H1 (cell line): ENCODE measurements around the gene HEATR9. TPM values are rescaled to one million over a fixed set of nuclear protein-coding genes. Genes with fewer than 3 reads are reported as not detected.

Source experiments
- CTCF ChIA-PET: fragments of 300-600 bp; sonication (Branson Sonifier 250); formaldehyde crosslinking; loops from one replicate; lab custom pipeline; 2021; ENCODE audit not compliant: partially characterized antibody; lab: Charles Lee
- POLR2A ChIA-PET: fragments of 300-600 bp; sonication (Branson Sonifier 250); formaldehyde crosslinking; loops from one replicate; lab custom pipeline; 2021; ENCODE audit warnings: inconsistent platforms; ENCODE audit not compliant: partially characterized antibody; lab: Charles Lee
- DNase-seq, 2 experiments: peaks; one replicate each; pipeline versions ENCODE4 v3.0.0 to v3.0.0-alpha.2; 2010 to 2022; ENCODE audit warnings: low spot score in 2 of 2, low read depth in 1 of 2, mixed read lengths in 1 of 2
- FAIRE-seq: peaks from 2 replicates; lab custom pipeline; 2011; peaks lifted over from hg19 to GRCh38; lab: Jason Lieb, UNC
- H2AFZ ChIP-seq: 2 replicates; pipeline ENCODE4 v1.8.1; 2012; ENCODE audit warnings: low read length, inconsistent platforms
- H2AK5ac ChIP-seq: 2 replicates; pipeline ENCODE4 v1.6.1; 2013; ENCODE audit warnings: low read depth, low read length
- H2BK120ac ChIP-seq: replicated peaks from 2 replicates; pipeline ENCODE3; 2013; ENCODE audit warnings: low read depth, low read length, inconsistent platforms
- H2BK12ac ChIP-seq: 2 replicates; pipeline ENCODE4 v1.6.1; 2013; ENCODE audit warnings: low read depth, low read length
- H2BK15ac ChIP-seq: 2 replicates; pipeline ENCODE4 v1.6.1; 2013; ENCODE audit warnings: low read length
- H2BK20ac ChIP-seq: 2 replicates; pipeline ENCODE4 v1.6.1; 2013; ENCODE audit warnings: low read length
- H2BK5ac ChIP-seq: 2 replicates; pipeline ENCODE4 v1.6.1; 2013; ENCODE audit warnings: low read depth, low read length
- H3K14ac ChIP-seq: 2 replicates; pipeline ENCODE4 v1.6.1; 2013; ENCODE audit warnings: inconsistent platforms; ENCODE audit not compliant: insufficient read length
- H3K18ac ChIP-seq: 2 replicates; pipeline ENCODE4 v1.6.1; 2013; ENCODE audit warnings: low read length; ENCODE audit errors: extremely low read depth
- H3K23ac ChIP-seq: 2 replicates; pipeline ENCODE4 v1.6.1; 2013; ENCODE audit warnings: inconsistent platforms; ENCODE audit not compliant: insufficient read length
- H3K23me2 ChIP-seq: 2 replicates; pipeline ENCODE4 v1.6.1; 2013; ENCODE audit warnings: low read depth, low read length
- H3K27ac ChIP-seq: 2 replicates; pipeline ENCODE4 v1.6.1; 2011; ENCODE audit warnings: low read depth, low read length, inconsistent platforms
- H3K27me3 ChIP-seq, 4 experiments: replicated peaks in 1 of 4; 1 replicate in 1 of 4; 2 replicates in 3 of 4; pipeline versions ENCODE4 v1.6.1 to v1.8.1; 2011 to 2013; ENCODE audit warnings: low read length in 3 of 4, mild to moderate bottlenecking in 3 of 4, inconsistent platforms in 2 of 4, mixed read lengths in 2 of 4, moderate library complexity in 1 of 4; ENCODE audit not compliant: control insufficient read depth in 3 of 4, insufficient read depth in 3 of 4; ENCODE audit errors: extremely low read depth in 1 of 4
- H3K36me3 ChIP-seq, 4 experiments: 2 replicates each; pipeline versions ENCODE4 v1.6.1 to v1.8.1; 2011 to 2013; ENCODE audit warnings: mild to moderate bottlenecking in 4 of 4, low read length in 3 of 4, moderate library complexity in 2 of 4, control low read depth in 1 of 4, inconsistent platforms in 1 of 4; ENCODE audit not compliant: insufficient read depth in 4 of 4, control insufficient read depth in 2 of 4
- H3K4ac ChIP-seq: replicated peaks from 2 replicates; pipeline ENCODE3; 2013; ENCODE audit warnings: low read length, low read depth, mixed read lengths, inconsistent platforms; ENCODE audit not compliant: insufficient read length
- H3K4me1 ChIP-seq, 4 experiments: replicated peaks in 1 of 4; 1 replicate in 1 of 4; 2 replicates in 3 of 4; pipeline versions ENCODE4 v1.6.1 to v1.8.1; 2011 to 2013; ENCODE audit warnings: low read length in 3 of 4, inconsistent platforms in 2 of 4, mixed read lengths in 1 of 4; ENCODE audit not compliant: insufficient read depth in 4 of 4, control insufficient read depth in 3 of 4
- H3K4me2 ChIP-seq, 2 experiments: 2 replicates each; pipeline versions ENCODE4 v1.6.1 to v1.8.1; 2011 to 2013; ENCODE audit warnings: low read depth in 2 of 2, low read length in 2 of 2, control low read depth in 1 of 2, inconsistent platforms in 1 of 2, mild to moderate bottlenecking in 1 of 2; ENCODE audit not compliant: insufficient read depth in 1 of 2
- H3K4me3 ChIP-seq, 4 experiments: fragments of 200-600, 300-600 bp in 1 of 4; sonication (generic), shearing (Covaris generic), sonication (Bioruptor Twin) in 1 of 4; 2 replicates each; pipeline versions ENCODE4 v1.5.1 to v1.8.1; 2011 to 2016; ENCODE audit warnings: low read length in 4 of 4, low read depth in 3 of 4, control low read depth in 2 of 4, inconsistent platforms in 2 of 4, mild to moderate bottlenecking in 2 of 4, mixed read lengths in 1 of 4, moderate library complexity in 1 of 4; ENCODE audit not compliant: insufficient read depth in 2 of 4; ENCODE audit errors: extremely low read depth in 1 of 4
- H3K56ac ChIP-seq: replicated peaks from 2 replicates; pipeline ENCODE3; 2013; ENCODE audit warnings: low read depth, mild to moderate bottlenecking, mixed read lengths, low read length, inconsistent platforms; ENCODE audit not compliant: insufficient read length
- H3K79me1 ChIP-seq: 2 replicates; pipeline ENCODE4 v1.6.1; 2013; ENCODE audit warnings: low read depth, low read length, control low read depth
- H3K79me2 ChIP-seq, 2 experiments: 2 replicates each; pipeline versions ENCODE4 v1.6.1 to v1.8.1; 2012 to 2013; ENCODE audit warnings: low read length in 2 of 2, mild to moderate bottlenecking in 2 of 2, inconsistent platforms in 1 of 2; ENCODE audit not compliant: insufficient read depth in 2 of 2, control insufficient read depth in 1 of 2
- H3K9ac ChIP-seq, 4 experiments: replicated peaks in 1 of 4; 1 replicate in 1 of 4; 2 replicates in 3 of 4; pipeline versions ENCODE4 v1.6.1 to v1.8.1; 2011 to 2013; ENCODE audit warnings: low read depth in 3 of 4, low read length in 3 of 4, control low read depth in 2 of 4, mild to moderate bottlenecking in 2 of 4, moderate library complexity in 2 of 4, inconsistent platforms in 1 of 4; ENCODE audit errors: extremely low read depth in 1 of 4
- H3K9me3 ChIP-seq, 2 experiments: 2 replicates each; pipeline versions ENCODE4 v1.6.1 to v1.8.1; 2012 to 2013; ENCODE audit warnings: mild to moderate bottlenecking in 2 of 2, moderate library complexity in 2 of 2, control low read depth in 1 of 2, inconsistent platforms in 1 of 2, low read depth in 1 of 2, low read length in 1 of 2, mixed read lengths in 1 of 2; ENCODE audit not compliant: insufficient read depth in 2 of 2
- H4K20me1 ChIP-seq, 2 experiments: replicated peaks in 1 of 2; 2 replicates each; pipeline versions ENCODE3 to v1.8.1; 2011 to 2013; ENCODE audit warnings: inconsistent platforms in 2 of 2, low read length in 2 of 2, mild to moderate bottlenecking in 1 of 2; ENCODE audit not compliant: insufficient read depth in 2 of 2, control insufficient read depth in 1 of 2
- H4K5ac ChIP-seq: 2 replicates; pipeline ENCODE4 v1.6.1; 2013; ENCODE audit warnings: low read length, low read depth, mixed read lengths, inconsistent platforms; ENCODE audit not compliant: insufficient read length
- H4K8ac ChIP-seq: 2 replicates; pipeline ENCODE4 v1.8.0; 2013; ENCODE audit warnings: mild to moderate bottlenecking, moderate library complexity, low read length, inconsistent platforms; ENCODE audit not compliant: insufficient read depth; ENCODE audit errors: extremely low read depth
- H4K91ac ChIP-seq: replicated peaks from 2 replicates; pipeline ENCODE3; 2013; ENCODE audit warnings: low read length, mixed read lengths, inconsistent platforms; ENCODE audit not compliant: insufficient read length
- ATF2 ChIP-seq: IDR thresholded peaks from 2 replicates; pipeline ENCODE4 v1.6.1; 2012; ENCODE audit warnings: low read length, inconsistent platforms
- BRCA1 ChIP-seq: IDR thresholded peaks from 2 replicates; pipeline ENCODE4 v1.6.1; 2012; ENCODE audit warnings: low read depth, low read length, improper control_type of control experiment
- CHD1 ChIP-seq: IDR thresholded peaks from 2 replicates; pipeline ENCODE4 v1.6.1; 2012; ENCODE audit warnings: low read depth, low read length, improper control_type of control experiment
- CREB1 ChIP-seq: IDR thresholded peaks from 2 replicates; pipeline ENCODE4 v1.6.1; 2012; ENCODE audit warnings: inconsistent platforms
- EZH2 ChIP-seq: fragments of 200-600 bp; sonication (generic); IDR thresholded peaks from 2 replicates; pipeline ENCODE4 v1.7.1; 2012; ENCODE audit warnings: low read depth, mild to moderate bottlenecking, moderate library complexity, low read length, inconsistent platforms; ENCODE audit not compliant: severe bottlenecking
- POLR2A ChIP-seq, 2 experiments: IDR thresholded peaks; 1 replicate in 1 of 2; 2 replicates in 1 of 2; pipeline ENCODE4 v1.6.1; 2011; ENCODE audit warnings: low read depth in 2 of 2, low read length in 2 of 2, mild to moderate bottlenecking in 2 of 2; ENCODE audit errors: control extremely low read depth in 1 of 2
- RAD21 ChIP-seq, 2 experiments: IDR thresholded peaks in 1 of 2; conservative IDR thresholded peaks in 1 of 2; 2 replicates each; pipeline ENCODE4 v1.6.1; 2011; ENCODE audit warnings: low read depth in 2 of 2, low read length in 2 of 2, improper control_type of control experiment in 1 of 2, inconsistent platforms in 1 of 2, mild to moderate bottlenecking in 1 of 2, moderate library complexity in 1 of 2
- SIX5 ChIP-seq: IDR thresholded peaks from 2 replicates; pipeline ENCODE4 v1.6.1; 2011; ENCODE audit warnings: mild to moderate bottlenecking, low read depth, low read length
- WGBS, 2 experiments: shearing (Covaris generic) in 1 of 2; methylation state at CpG; one replicate each; pipeline versions ENCODE4 v1.1.6 to v1.1.7; 2013 to 2015; ENCODE audit warnings: low lambda C conversion rate in 2 of 2, mixed read lengths in 2 of 2, inconsistent platforms in 1 of 2, low coverage in 1 of 2, missing lambda C conversion rate in 1 of 2; ENCODE audit not compliant: insufficient replicate concordance in 2 of 2, insufficient coverage in 1 of 2, insufficient read length in 1 of 2; ENCODE audit errors: extremely low coverage in 1 of 2, missing lambda C conversion rate in 1 of 2; 5-methylcytosine and 5-hydroxymethylcytosine counted together
- polyA plus RNA-seq, 7 experiments: library from polyadenylated mRNA; depleted of rRNA in 3 of 7; stranded (reverse) in 5 of 7; unstranded in 2 of 7; fragments of >200 nt in 5 of 7; fragments of 200-250 nt in 2 of 7; gene quantifications; 1 replicate in 5 of 7; 2 replicates in 1 of 7; 4 replicates in 1 of 7; pipeline versions ENCODE4 v1.2.1 to v1.2.3, GENCODE V29; 2011 to 2013; ENCODE audit warnings: missing spikeins in 2 of 7, mixed read lengths in 2 of 7
- total RNA-seq: library from RNA; stranded (reverse); fragmentation: NEBNext Ultra II Directional; extraction: Animal tissue kit (Norgen Biotek cat#: 25700); gene quantifications from 2 replicates; pipeline ENCODE4 v1.2.1, GENCODE V29; 2021

The HEATR9 gene
- total and polyA plus RNA-seq, 2 of the 8 experiments (the other 6 are each of a cell fraction or from before 2014, with no cell fraction given): not detected

GRCh38 chr17:35807371-35808144 lies 61.1 kb downstream of the HEATR9 start:
- Histone ChIP-seq H2AFZ (no peak overlapping the region), H3K14ac (no peak overlapping the region), H4K8ac (no peak overlapping the region), H3K9me3 (no peaks in the 10 kb centered on the region), H3K36me3 (peaks cover 0 to 4% (median 0%) of the 10 kb centered on the region in 4 experiments; a peak in 1 of 8 replicates), H3K4me3 (no peak overlapping the region), H4K91ac (no peak overlapping the region), H2BK12ac (no peak overlapping the region), H3K56ac (no peak overlapping the region), H4K5ac (no peak overlapping the region), H3K9ac (no peak overlapping the region), H2BK15ac (0 out of 2 replicates have a peak overlapping the region, but pooled peaks have one; percentile 46), H3K23ac (no peak overlapping the region), H2BK5ac (0 out of 2 replicates have a peak overlapping the region, but pooled peaks have one; percentile 82), H4K20me1 (peaks cover 7 to 14% of the 10 kb centered on the region in 2 experiments), H2BK20ac (no peak overlapping the region), H3K4me2 (peak overlapping the region in 1 of 2 experiments; percentile 69; a peak in 1 of 4 replicates), H3K79me2 (peaks cover 17 to 32% of the 10 kb centered on the region in 2 experiments), H3K27ac (no peak overlapping the region), H3K4ac (no peak overlapping the region), H3K4me1 (peaks cover 0 to 10% (median 0%) of the 10 kb centered on the region in 4 experiments; a peak in 3 of 7 replicates), H2BK120ac (no peak overlapping the region), H3K23me2 (peaks cover 13% of the 10 kb centered on the region), H2AK5ac (peak overlapping the region; percentile 54; the same call in 1 of the 2 replicates), H3K27me3 (no peaks in the 10 kb centered on the region), H3K18ac (no peak overlapping the region), H3K79me1 (no peaks in the 10 kb centered on the region)
- ChIA-PET CTCF (interaction anchor here (0.6 to 6.6 kb wide), 15 partner anchors 8 to 1390 kb away, joined by 3 to 107 read pairs (median 5); partner anchors contain the start of gene MMP28), POLR2A (interaction anchor here (0.6 to 5.8 kb wide), 17 partner anchors 8 to 194 kb away, joined by 3 to 62 read pairs (median 7); partner anchors contain the start of genes MMP28 and RASL10B)
- no peak for DNase-seq
- TF ChIP-seq BRCA1: no peak
- TF ChIP-seq CHD1: no peak
- TF ChIP-seq CREB1: no peak
- no peak for TF ChIP-seq ATF2
- no peak for TF ChIP-seq EZH2
- no peak for TF ChIP-seq SIX5
- no peak for TF ChIP-seq POLR2A (IDR thresholded peaks at IDR 0.05; ENCODE audit: control extremely low read depth in 1 of 2, low read depth in 2 of 2, low read length in 2 of 2)
- no peak for TF ChIP-seq RAD21 (IDR thresholded peaks at IDR 0.05 in 1 of 2, conservative IDR thresholded peaks at IDR 0.05 in 1 of 2; ENCODE audit: low read depth in 2 of 2, low read length in 2 of 2)
- FAIRE-seq: no peak
- WGBS, 2 experiments: 87% methylated on average over 7 of the region's 7 CpGs; no CpG with 5 or more reads in 1 of the 2 experiments
